HL-60/S4 treated with phorbol 12-myristate 13-acetate at 8.2 ng/mL for 4 days and 3 days (cell line): ENCODE measurements around the gene SERPINB2.

Experiments used
- in situ Hi-C: fragments of 300-500 bp; cut with MboI; formaldehyde crosslinking; loops from 2 replicates; pipeline ENCODE4 v1.15.0; 2022; ENCODE audit warnings: low sequenced_read_pairs

The SERPINB2 gene, protein sequence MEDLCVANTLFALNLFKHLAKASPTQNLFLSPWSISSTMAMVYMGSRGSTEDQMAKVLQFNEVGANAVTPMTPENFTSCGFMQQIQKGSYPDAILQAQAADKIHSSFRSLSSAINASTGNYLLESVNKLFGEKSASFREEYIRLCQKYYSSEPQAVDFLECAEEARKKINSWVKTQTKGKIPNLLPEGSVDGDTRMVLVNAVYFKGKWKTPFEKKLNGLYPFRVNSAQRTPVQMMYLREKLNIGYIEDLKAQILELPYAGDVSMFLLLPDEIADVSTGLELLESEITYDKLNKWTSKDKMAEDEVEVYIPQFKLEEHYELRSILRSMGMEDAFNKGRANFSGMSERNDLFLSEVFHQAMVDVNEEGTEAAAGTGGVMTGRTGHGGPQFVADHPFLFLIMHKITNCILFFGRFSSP

GRCh38 chr18:63887424-63887823, at the start of gene SERPINB2:
SERPINB2 (plus strand) TSS chr18:63887705; CDS start chr18:63891445, 3,740 bp downstream.
- in situ Hi-C loops, result no loop called here

DNA sequence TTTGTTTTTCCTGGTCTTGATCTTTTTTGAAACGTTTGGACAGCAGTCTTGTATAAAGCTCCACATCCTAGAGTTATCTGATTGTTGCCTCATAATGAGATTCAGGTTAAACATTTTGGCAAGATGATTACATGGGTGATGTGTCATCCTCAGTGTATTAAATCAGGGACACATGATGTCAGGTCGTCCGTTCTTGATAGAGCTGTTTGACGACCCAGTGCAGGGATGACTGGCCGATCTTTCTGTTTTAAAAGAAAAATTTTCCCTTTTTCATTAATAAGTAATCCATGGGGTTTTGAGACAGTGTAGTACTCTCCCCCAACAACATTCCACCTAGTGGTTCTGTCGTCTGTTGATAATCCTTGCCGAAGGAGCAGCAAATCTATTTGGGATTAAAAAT, 44.5 kb upstream of the SERPINB2 start:
- in situ Hi-C loops, result loop anchor here (25.0 kb wide), 1 partner anchor 331 kb away; no protein-coding TSS in a partner anchor

- in situ Hi-C loops, result loop anchor here (25.0 kb wide), 1 partner anchor 332 kb away; no protein-coding TSS in a partner anchor
Observed at GRCh38 chr18:63844254-63844653, 43.3 kb upstream of the SERPINB2 start.

DNA sequence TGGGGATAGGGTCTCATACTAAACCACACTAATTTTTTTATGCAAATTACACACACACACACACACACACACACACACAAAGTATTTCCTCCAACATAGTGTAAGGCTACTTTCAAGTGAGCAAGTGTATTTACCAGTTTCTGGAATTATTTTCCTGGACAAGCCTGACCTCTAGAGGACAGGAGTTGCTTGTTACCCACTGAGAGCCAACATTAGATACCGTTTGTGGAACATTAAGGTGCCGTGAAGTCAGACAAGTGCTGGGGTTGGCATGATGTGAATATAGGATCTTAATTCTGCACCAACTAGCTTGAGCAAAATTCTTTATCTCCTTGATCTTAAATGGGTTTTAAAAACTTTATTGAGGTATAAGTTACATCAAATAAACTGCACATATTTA, 39.3 kb upstream of the SERPINB2 start:
- in situ Hi-C loops, result loop anchor here (25.0 kb wide), 1 partner anchor 336 kb away; no protein-coding TSS in a partner anchor

- in situ Hi-C loops, result no loop called here
Observed at GRCh38 chr18:63850020-63850419, 37.5 kb upstream of the SERPINB2 start.

DNA sequence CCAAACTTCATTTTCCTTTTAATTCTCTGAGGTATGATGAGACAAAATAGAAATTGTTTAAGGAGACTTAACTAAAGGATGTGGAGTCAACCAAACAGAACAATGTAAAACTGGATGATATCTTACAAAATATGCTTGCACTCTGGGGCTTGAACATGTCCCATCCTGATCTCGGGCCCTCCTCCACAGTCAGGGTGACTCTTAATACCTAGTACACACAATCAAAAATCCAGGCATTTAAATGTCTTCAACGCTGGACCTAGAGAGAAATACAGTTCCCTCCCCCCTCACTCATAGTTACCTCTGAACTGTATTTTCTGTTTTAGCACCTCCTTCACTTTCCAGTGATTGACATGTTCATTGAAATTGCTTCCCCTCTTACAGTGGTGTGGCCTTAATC, 36.9 kb upstream of the SERPINB2 start:
- in situ Hi-C loops, result no loop called here

DNA sequence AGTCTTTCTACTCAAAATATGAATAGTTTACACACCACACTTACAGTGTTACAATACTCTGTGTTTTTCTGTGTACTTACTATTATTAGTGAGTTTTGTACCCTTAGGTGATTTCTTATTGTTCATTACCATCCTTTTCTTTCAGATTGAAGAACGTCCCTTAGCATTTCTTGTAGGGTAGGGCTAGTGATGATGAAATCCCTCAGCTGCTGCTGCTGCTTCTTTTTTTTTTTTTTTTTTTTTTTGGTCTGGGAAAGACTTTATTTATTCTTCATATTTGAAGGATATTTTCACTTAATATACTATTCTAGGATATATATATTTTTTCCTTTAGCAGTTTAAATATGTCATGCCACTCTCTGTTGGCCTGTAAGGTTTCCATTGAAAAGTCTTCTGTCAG, 29.0 kb upstream of the SERPINB2 start:
- in situ Hi-C loops, result no loop called here

DNA sequence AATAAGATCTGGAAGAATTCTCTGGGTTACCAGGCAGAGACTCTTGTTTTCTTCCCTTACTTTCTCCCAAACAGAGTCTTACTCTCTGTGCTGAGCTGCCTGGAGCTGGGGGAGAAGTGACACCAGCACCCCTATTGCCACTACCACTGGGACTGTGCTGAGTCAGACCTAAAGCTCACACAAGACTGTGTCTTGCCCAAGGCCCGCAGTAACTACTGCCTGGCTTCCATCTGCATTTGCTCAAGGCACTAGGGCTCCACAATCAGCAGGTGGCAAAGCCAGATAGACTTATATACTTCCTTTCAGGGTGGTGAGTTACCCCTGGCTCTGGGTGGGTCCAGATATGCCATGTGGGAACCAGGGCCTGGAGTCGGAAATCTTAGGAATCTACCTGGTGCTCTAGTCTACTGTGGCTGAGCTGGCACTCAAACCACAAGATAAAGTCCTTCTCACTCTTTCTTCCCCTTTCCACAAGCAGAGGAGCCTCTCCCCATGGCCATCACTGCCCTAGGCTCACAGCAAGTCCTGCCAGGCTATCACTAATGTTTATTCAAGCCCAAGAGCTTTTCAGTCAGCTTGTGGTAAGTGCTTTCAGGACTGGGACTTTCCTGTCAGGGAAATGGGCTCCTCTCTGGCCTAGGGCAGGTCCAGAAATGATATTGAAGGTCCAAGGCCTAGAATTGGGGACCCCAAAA, 27.6 kb upstream of the SERPINB2 start:
- in situ Hi-C loops, result no loop called here

DNA sequence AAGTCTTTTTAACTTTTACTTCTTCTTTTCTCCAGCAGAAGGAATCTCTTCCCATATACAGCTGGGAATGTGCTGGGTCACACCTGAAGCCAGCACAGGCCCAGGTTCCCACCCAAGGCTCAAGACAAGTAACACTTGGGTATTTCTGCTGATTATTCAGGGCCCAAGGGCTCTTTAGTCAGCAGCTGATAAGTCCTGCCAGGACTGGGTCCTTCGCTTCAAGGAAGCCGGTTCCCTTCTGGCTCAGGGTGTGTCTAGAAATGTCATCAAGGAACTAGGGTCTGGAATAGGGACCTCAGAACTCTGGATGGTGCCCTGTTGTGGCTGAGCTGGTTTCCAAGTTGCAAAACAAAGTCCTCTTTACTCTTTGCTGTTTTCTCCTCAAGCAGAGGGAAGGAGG, 27.0 kb upstream of the SERPINB2 start:
- in situ Hi-C loops, result no loop called here

DNA sequence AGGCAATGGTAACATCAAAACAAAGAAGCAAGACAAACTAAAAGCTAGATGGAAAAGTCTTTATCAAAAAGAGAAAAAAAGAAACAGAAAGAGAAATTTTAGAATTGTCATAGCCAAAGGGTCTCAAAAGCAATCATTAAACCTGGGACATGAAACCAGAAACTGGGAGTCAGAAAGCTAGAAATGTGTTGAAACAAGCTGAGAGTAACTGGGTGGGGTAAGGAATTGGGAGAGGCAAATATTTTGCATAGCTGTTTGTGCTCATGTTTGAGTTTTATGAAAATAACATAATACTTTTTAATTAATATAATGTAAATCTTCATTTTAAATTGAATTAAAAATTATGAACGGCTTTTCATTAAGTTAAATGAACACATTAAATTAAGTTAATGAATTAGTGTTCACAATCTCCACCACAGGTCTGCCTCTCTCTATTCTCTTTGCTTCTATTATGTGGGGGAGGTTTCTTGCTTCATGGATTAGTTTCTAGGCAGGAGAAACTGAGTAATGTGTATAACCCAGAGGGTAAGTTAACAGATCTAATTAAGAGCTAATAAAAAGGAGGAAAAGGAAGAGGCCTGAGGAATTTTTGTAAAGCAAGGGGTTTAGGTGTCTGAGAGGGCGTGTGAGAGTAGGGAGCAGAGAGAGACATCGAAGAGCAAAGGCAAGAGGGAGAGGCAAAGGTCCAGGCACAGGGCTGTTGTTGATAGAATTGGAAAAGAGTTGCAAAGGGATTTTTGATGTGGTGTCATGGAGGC, 20.0 kb upstream of the SERPINB2 start:
- in situ Hi-C loops, result no loop called here

GRCh38 chr18:63868546-63868945, 19.0 kb upstream of the SERPINB2 start:
- in situ Hi-C loops, result no loop called here

GRCh38 chr18:63869374-63869773, 18.1 kb upstream of the SERPINB2 start:
- in situ Hi-C loops, result no loop called here

GRCh38 chr18:63869851-63870250, 17.7 kb upstream of the SERPINB2 start:
- in situ Hi-C loops, result no loop called here

- in situ Hi-C loops, result no loop called here
Observed at GRCh38 chr18:63871836-63872235, 15.7 kb upstream of the SERPINB2 start.

DNA sequence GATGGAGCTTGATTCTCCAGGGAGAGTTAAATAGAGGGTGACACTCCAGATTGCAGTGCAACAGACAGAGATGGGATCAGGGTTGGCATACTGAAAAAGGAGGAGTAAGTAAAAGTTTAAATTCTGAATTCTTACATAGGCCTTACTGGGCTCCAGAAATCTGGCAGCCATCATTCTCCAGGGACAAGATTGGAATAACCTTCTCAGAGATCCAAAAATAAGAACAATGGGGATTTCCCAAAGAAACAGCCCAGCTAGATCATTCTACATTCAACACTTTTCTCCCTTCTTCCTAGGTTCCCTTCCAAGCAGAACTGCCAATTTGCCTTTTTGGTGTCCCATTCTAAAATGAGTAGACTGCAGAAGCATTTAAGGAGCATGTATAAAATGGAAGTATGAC, 14.9 kb upstream of the SERPINB2 start:
- in situ Hi-C loops, result no loop called here

DNA sequence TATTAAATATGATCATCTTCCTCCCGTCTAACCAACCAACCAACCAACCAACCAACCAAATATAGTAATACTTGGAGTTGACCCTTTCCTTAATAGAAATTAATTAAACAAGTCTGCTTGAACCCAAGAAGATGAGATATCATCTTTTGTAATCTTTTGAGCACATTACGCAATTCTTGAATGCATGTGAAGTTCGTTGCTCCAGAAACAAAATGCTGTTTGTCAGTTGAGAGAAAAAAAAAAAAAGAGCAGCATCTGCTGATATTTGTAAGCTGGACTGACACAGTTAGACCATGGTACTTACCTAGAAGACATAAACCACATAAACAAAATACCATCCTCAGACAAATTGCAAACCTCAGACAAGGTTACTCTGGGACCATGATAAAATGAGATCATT, 9.2 kb upstream of the SERPINB2 start:
- in situ Hi-C loops, result no loop called here

GRCh38 chr18:63878925-63879324, 8.6 kb upstream of the SERPINB2 start:
- in situ Hi-C loops, result no loop called here

DNA sequence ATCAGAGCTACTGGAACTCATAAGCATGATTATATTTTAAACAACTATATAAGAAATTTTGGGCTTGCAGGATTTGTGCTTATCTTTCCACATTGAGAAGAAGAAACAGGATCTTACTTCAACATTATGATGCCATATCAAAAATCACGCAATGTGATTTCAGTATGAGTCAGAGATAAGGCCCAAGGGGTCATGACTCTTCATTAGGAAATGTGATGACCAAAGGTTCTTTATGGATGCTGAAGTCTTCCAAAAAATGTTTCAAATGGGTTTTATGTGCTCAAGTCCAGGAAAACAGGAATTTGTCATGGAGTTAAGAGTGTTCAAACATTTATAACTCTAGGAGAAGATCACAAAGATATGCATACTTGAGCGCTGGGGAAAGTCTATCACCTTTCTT, 7.8 kb upstream of the SERPINB2 start:
- in situ Hi-C loops, result no loop called here

GRCh38 chr18:63881851-63882250, 5.7 kb upstream of the SERPINB2 start:
- in situ Hi-C loops, result no loop called here

GRCh38 chr18:63882333-63883141, 5.0 kb upstream of the SERPINB2 start:
- in situ Hi-C loops, result no loop called here

DNA sequence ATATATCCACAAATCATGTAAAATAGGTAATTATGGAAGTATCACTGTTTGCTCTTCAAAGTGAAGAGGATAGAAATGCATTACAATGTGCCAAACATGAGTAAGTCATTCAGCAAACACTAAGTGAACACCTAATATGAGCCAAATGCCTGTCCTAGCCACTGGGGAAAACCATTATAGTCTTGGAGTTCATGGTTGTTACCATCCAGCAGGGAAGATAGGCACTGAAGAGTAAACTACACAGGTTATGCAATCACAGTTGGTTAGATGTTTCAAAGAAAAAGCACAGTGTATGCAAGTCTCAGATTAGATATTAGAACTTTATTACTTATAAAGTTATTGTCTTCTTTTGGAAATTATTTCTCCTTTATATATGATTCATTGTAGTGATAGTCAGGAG, 3.9 kb upstream of the SERPINB2 start:
- in situ Hi-C loops, result no loop called here
